ENCODE results near the gene MSANTD2.

The MSANTD2 gene

DNA sequence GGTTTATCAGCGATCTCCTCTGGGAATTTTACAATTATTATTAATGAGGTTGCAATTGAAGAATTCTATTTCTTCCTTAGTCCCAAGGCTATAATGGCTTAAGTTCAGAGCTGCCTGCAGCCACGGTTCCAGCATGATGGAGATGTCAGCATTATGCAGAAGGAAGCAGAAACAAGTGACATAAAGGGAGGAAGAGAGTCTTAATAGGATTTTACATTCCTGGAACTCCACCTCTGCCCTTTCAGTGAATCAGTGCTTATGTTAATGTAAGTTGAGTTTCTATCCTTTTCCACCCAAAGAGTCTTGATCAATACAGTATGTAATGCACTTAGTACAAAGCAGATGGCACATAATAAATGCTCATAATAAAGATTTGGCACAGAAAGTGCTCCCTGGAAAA is 72.1 kb downstream of the MSANTD2 start:
- no peak for DNase-seq

DNA sequence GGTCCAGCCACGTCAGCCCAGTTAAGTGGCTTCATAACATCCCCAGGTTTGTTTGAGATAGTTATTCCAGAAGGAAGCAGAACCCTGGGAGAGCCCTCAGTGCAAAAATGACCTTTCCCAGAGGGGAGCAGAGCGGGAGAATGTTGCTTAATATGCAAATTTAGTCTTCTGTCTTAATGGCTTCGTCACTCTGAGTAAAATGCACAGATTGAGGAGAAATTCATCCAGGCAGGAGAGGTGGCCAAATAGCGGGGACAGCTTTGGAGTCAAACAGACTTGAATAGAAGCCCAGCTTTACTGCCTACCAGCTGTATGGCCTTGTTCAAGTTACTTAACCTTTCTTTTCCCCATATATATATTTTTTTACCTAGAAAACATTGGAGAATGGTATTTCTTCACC is 72.7 kb downstream of the MSANTD2 start:
- DNase-seq: no peak

DNA sequence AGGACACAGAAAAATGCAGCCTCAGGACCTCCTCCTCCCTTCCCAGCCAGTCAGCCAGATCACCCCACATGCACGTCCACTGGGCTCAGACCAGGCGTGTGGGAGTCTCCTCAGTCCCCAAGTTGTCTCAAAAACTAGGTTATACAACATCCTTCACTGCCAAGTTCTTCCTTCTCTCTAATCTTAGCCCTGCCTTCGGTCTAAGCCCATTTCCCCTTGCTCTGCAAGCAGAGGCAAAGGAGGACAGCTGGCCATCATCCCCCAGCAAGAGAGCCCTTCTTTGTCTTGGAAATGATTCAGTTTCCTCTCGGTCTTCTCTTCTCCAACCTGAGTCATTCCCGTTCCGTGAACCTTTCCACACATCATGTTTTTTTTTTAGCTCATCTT is 74.5 kb downstream of the MSANTD2 start:
- DNase-seq: no peak

DNA sequence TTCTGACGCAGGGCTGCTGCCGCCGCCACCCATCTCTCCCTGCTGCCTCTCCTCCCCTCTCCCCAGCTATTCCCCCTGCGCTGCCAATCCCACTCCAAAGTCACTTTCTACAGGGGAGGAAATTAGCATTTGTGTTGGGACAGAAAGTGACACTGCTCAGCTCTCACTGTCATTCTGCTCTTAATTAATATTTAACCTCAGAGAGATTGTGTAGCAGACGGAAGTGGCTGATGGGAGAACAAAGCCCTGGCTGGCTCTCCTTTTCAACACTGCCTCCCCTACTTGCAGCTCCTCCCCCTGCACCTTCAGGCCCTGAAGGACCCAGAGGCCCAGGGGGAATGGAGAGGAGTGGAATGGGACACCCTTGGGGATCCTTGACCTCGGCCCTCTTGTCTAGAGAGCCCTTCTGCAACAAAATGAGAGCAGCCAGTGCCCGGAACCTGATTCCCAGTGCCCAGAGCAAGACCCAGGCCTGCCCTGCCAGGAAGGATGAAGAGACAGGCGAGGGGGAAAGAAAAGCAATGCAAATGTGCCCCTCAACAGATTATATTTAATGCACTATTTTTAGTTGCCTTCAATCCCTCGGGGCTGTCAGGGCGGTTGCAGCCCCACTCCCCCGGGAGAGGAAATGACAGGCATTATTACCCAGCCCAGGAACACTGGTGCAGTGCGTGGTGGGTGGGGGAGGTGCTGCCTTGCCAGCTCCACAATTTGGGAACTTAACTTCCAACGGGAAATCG is 75.1 kb downstream of the MSANTD2 start:
- no peak for DNase-seq

DNA sequence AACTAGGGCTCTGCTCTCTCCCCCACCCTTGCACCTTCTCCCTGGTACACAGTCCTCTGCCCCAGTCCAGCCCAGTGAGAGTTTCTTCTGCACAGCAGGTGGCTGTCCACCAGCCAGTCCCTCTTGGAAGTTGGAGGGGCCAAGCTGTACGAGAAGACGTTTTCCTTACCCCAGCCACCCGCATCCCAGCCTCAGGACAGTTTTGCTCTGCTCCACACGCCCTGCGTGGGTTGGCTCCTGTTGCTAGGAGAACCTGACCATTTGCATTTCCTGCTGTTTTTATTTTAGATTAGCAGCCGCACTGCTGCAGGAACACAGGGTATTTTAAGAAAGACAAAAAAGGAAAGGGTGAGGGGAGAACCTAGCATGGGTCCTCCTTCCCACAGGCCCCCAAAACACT is 78.0 kb downstream of the MSANTD2 start:
- DNase-seq: no peak

DNA sequence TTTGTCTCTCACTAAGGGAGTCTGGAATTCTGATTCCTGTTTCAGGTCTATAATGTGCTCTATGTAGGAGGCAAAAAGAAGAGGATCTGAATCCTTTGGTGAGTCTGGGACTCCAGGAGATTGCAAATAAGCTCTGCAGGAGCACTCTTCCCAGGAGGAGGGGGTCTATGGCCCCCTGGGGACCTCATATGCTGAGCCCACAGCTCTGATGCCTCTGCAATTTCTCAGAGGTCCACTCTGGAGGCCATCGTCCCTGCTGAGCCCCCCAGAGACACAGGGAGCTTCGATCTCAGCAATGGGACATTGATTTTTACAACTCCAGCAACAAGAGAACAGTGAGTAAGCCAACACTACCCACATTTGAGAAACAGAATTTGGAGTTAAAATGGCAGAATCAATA is 80.7 kb downstream of the MSANTD2 start:
- no peak for DNase-seq

DNA sequence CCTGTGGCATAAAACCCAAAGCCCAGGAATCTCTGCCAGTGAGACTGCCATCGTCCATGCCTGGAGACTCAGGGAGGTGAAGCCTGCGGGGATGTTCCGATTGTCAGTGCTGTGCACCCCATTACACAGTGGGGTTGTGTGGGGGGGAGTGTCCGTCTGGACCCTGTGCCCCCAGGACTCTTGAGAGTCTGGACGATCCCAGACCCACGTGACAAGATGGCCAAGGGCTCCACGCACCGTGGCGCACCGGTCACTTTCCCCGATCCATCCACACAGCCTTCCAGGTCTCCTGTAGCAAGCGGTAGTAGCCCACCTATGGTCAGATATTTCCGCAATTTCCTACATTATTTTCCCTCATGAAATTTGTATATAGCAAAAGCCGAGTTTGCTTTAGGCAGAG is 81.4 kb downstream of the MSANTD2 start:
- DNase-seq: no peak

DNA sequence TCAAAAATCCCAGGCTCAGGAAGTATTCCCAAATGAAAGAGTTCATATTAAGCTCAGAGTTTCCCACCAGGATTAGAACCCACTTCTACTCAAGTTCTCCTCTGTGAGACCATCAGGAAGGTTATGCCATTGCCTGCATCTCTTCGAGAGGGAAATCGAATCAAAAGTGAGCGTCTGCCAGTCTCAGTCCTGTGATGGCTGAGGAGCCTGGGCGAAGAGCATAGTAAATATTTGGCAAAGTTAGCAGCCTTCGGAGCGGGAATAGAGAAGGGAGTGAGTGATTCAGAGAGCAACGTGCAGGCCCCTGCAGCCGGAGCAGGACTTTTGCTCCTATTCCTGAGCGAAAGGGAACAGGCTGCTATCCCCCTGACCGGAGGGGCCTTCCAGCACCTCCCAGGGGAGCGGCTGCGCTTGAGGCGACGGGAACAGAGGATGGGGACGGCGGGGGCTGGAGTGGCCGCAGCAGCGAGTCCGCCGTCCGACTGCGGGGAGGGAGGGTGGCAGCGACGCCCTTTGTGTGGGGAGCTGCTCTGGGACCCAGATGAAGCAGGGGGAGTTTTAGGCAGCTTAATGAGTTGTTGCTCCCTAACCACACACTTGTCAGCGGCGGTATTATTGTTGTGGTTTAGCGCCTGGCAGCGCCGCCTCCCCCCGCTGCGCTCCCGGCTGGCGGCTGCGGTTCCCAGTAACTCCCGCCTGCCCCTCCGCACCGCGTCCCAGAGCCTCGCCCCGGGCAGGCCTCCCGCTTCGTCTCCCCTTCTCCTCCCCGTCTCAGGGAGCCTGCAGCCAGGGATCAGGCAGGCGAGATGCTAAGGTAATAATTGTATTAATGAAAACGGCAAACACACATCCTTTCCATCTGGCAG is 82.2 kb downstream of the MSANTD2 start:
- DNase-seq: peak in 1 of 2 experiments; percentile 2

DNA sequence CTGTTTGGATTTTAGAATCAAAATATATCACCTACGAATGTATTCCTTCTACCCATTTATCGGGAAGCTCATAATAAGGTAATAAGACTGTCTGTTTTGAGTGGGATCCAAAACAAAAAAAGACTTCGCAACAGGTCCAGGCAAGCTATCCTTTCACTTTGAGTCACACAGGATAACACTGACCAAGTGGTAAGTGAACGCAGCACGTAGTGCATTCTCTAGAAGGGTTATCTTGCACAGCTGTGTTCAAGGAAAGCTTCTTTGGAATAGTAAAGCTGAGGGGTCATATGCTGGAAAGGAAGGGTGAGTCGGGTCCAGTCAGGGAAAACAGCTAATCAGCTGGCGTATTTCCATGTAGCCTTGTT is 82.8 kb downstream of the MSANTD2 start:
- DNase-seq: no peak

DNA sequence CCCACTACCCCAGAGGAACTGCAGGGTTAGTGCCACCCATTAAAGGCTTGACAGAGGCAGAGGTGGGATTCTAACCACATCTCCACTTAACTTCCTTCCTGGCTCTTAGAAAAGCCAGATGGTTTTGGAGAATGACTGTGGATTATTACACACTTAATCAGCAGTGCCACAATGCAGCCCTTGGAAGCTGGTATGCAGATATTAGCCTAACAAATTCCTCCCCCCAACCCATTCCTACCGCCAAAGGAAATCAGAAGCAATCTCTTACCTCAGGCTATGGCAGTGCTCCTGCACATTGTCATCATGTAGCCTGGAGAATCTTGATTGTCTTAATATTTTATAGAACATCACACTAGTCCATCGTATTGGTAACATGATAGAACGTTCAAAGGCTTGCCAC is 83.6 kb downstream of the MSANTD2 start:
- no peak for DNase-seq
